ENCODE results near the gene STXBP5L. TPM values are rescaled to one million over a fixed set of nuclear protein-coding genes. Genes with fewer than 3 reads are reported as not detected.
"Not testable (repeated sequence)": the region's sequence is repeated elsewhere in the genome, so short reads cannot be mapped to it uniquely, and the experiment has no call there.

STXBP5L gene
- total RNA-seq, 2 experiments from 2014 or later = not detected

DNA sequence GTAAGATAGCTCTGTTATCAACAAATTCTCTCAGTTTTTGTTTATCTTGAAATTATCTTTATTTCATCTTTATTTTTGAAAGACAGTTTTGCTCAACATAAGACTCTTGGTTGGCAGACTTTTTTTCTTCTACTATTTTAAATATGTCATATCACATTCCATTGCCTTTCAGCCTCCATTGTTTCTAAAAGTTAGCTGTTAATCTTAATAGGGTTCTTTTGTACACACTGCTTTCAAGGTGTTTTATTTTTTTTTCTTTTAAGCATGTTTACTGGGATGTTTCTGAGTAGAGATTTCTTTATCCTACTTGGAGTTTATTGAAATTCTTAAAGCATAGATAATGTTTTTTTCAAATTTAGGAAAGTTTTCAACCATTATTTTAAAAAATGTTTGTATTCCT lies 294.6 kb downstream of the STXBP5L start:
- Mint-ChIP-seq H3K9me3 (peaks cover 8% of the 10 kb centered on the region), H3K4me3 (no peak overlapping the region), H3K4me1 (ENCODE audit: low read depth) (no peaks in the 10 kb centered on the region), H3K36me3 (ENCODE audit: low read depth) (no peaks in the 10 kb centered on the region), H3K27ac (no peak overlapping the region), H3K27me3 (no peaks in the 10 kb centered on the region)
- no peak for DNase-seq
- no peak for ATAC-seq
- intact Hi-C loops (cut with micrococcal nuclease) = no loop called here
- TF ChIP-seq, protein P1, sequence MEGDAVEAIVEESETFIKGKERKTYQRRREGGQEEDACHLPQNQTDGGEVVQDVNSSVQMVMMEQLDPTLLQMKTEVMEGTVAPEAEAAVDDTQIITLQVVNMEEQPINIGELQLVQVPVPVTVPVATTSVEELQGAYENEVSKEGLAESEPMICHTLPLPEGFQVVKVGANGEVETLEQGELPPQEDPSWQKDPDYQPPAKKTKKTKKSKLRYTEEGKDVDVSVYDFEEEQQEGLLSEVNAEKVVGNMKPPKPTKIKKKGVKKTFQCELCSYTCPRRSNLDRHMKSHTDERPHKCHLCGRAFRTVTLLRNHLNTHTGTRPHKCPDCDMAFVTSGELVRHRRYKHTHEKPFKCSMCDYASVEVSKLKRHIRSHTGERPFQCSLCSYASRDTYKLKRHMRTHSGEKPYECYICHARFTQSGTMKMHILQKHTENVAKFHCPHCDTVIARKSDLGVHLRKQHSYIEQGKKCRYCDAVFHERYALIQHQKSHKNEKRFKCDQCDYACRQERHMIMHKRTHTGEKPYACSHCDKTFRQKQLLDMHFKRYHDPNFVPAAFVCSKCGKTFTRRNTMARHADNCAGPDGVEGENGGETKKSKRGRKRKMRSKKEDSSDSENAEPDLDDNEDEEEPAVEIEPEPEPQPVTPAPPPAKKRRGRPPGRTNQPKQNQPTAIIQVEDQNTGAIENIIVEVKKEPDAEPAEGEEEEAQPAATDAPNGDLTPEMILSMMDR (IDR thresholded peaks at IDR 0.05) = no peak
- ChIA-PET CTCF (no interaction called here), POLR2A (no interaction called here)

- intact Hi-C loops (cut with micrococcal nuclease) = no loop called here
- Mint-ChIP-seq H3K4me3 (no peak overlapping the region), H3K36me3 (ENCODE audit: low read depth) (no peaks in the 10 kb centered on the region), H3K4me1 (ENCODE audit: low read depth) (no peaks in the 10 kb centered on the region), H3K27ac (no peak overlapping the region), H3K9me3 (no peaks in the 10 kb centered on the region), H3K27me3 (no peaks in the 10 kb centered on the region)
- ATAC-seq = no peak
- no peak for DNase-seq
- POLR2A ChIA-PET = no interaction called here
- TF ChIP-seq, protein P1 (IDR thresholded peaks at IDR 0.05) = no peak
- CTCF ChIA-PET = no interaction called here
Measured at GRCh38 chr3:121223116-121223515, 315.1 kb downstream of the STXBP5L start.

DNA sequence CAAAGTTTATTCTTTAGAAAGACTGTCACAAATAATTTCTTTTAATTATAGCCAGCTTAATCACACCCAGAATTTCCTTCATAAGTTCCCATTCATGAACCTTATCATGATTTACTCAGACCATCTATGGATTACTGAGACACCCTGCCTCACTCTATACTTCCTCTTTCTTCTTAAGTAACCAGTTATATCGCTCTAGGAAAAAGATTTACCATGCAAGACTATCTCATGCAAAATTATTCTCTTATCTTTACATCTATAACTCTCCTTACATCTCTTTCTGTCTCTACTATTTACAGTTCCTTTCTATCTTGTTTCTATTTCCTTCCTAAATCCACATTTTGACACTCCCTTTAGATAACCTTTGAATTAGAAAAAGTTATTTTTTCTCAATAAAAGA lies 321.0 kb downstream of the STXBP5L start:
- Mint-ChIP-seq H3K9me3 (no peaks in the 10 kb centered on the region), H3K27me3 (no peaks in the 10 kb centered on the region), H3K4me1 (ENCODE audit: low read depth) (no peaks in the 10 kb centered on the region), H3K4me3 (no peak overlapping the region), H3K27ac (no peak overlapping the region), H3K36me3 (ENCODE audit: low read depth) (no peaks in the 10 kb centered on the region)
- intact Hi-C loops (cut with micrococcal nuclease) = no loop called here
- DNase-seq = no peak
- no peak for ATAC-seq
- POLR2A ChIA-PET = no interaction called here
- TF ChIP-seq, protein P1 (IDR thresholded peaks at IDR 0.05) = no peak
- CTCF ChIA-PET = no interaction called here

DNA sequence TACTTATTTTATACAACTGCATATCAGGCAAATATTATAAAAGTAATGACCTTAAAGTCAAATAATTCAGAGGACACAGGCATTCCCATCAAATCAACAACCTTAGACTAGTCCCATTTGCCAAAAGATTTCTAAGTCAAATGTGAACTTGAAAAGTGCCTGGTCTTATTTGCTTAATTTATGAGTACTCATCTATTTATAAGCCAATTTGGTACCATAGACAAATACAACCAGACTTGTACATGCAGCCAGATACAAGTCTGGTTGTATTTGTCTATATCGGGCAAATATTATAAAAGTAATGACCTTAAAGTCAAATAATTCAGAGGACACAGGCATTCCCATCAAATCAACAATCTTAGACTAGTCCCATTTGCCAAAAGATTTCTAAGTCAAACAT lies 322.2 kb downstream of the STXBP5L start:
- DNase-seq = not testable (repeated sequence)

DNA sequence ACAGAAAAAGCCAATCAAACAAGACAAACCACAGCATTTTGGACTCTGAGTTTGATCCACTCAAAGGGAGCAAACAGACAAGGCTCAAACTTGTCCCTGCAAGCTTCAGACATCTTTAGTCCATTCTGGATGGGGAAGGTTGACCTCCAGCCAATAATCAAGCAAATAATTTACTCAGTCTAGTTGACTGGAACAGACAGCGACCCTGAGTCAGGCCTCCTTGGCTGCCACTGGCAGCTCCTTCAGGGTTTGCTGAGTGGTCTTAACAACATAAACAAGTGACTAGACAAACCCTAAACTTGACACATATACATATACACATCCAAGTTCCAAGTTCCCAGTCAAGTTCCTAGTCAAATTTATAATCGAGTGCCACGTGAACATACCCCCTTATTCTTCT lies 323.9 kb downstream of the STXBP5L start:
- Mint-ChIP-seq H3K4me3 (no peak overlapping the region), H3K9me3 (no peaks in the 10 kb centered on the region), H3K27ac (no peak overlapping the region), H3K36me3 (ENCODE audit: low read depth) (no peaks in the 10 kb centered on the region), H3K27me3 (no peaks in the 10 kb centered on the region), H3K4me1 (ENCODE audit: low read depth) (no peaks in the 10 kb centered on the region)
- TF ChIP-seq, protein P1 (IDR thresholded peaks at IDR 0.05) = no peak
- no peak for DNase-seq
- ChIA-PET CTCF (no interaction called here), POLR2A (no interaction called here)
- intact Hi-C loops (cut with micrococcal nuclease) = no loop called here
- ATAC-seq = no peak

More for the DNA sequence above, 322.2 kb downstream of the STXBP5L start:
- CTCF ChIA-PET; H3K4me3 Mint-ChIP-seq; H3K4me1 Mint-ChIP-seq (ENCODE audit: low read depth); H3K27ac Mint-ChIP-seq; ATAC-seq; POLR2A ChIA-PET; H3K36me3 Mint-ChIP-seq (ENCODE audit: low read depth); H3K27me3 Mint-ChIP-seq; intact Hi-C loops (cut with micrococcal nuclease); H3K9me3 Mint-ChIP-seq: not testable (repeated sequence)

Data from activated CD8-positive, alpha-beta T cell treated with anti-CD3 and anti-CD28 coated beads for 36 hours (primary cell).